T-helper 9 cell (primary cell): ENCODE measurements around the gene TBL1X.

ENCODE experiments used
- DNase-seq: peaks from one replicate; pipeline ENCODE4 v3.0.0-alpha.2; 2020

Gene TBL1X

DNA sequence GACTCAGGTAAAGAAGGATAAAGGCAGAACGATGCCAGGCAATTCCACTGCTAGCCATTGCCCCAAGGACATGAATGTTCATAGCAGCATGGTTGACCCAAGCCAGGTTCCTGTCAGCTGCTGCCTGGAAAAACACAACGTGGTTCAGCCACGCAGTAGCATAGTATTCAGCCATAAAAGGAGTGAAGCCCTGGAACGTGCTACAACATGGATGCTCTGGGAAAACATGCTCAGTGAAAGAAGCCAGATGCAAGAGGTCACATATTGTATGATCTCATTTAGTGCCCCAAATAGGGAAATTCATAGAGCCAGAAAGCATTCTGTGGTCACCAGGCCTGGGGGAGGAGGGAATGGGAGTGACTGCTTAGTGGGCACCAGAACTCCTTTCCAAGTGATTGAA, 170.9 kb downstream of the TBL1X start:
- DNase-seq: no peak

DNA sequence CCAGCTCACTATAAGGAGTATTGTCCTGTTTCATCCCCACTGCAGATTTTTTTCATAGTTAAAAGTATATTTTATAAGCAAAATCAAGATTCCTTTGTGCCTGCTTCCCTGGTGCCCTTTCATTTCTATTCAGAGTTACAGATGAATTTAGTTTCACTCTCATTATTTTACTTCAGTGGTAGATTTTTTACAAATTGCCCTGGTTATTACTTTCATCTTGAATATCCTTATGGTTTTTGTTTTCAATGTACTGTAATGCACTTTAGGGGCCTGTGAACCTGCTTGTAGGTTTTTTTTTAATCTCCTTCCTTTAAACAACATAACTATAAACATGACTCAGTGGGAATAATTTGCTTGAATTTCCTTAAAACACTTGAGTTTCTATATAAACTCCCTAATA, 174.0 kb downstream of the TBL1X start:
- no peak for DNase-seq

DNA sequence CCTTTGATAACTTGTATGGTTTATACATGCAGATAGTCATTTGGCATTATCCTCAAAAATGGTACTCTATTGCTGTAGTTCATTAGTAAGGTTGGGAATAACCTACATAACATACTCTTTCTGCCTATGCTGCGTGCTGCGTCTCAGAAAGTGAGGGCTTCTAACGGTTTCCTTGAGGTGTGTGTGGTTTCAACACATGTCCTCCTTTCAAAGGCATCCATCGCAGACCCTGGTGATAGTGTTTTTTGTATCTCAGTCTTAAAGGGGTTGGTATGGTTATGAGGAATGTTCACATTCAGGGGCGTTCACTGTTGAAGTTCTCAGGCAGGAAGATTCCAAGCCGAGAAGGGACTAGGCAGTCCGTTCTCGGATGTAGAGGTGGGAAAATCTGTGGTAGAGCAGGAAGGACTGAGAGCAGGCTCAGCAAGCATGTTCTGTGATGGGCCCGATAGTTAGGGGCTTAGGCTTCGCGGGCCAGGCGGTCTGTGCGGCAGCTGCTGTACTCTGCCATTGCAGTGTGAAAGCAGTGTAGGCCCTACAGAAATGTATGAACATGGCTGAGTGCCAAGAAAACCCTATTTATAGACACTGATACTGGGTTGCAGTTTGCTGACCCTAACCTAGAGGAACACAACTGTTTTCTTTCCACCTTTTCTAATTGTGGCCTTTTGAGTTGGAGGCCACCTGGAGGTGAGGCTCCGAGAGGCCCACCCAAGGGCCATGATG, 177.6 kb downstream of the TBL1X start:
- DNase-seq: no peak

DNA sequence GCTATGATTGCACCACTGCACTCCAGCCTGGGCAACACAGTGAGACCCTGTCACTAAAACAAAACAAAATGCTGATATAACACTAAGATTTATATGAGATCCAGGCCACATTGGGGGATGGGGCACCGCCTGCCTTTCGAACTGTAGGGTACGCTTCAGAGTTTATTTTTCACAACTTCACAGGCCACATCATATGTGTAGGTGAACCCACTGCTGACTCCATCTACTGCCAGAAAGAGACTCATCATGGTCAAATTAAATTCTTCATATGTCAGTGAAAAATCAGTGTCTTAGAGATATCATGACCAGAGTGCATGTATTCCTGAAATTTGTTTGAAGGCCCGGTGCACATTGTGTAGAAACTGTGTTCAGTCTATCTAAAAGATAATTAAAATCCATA, 178.9 kb downstream of the TBL1X start:
- no peak for DNase-seq

DNA sequence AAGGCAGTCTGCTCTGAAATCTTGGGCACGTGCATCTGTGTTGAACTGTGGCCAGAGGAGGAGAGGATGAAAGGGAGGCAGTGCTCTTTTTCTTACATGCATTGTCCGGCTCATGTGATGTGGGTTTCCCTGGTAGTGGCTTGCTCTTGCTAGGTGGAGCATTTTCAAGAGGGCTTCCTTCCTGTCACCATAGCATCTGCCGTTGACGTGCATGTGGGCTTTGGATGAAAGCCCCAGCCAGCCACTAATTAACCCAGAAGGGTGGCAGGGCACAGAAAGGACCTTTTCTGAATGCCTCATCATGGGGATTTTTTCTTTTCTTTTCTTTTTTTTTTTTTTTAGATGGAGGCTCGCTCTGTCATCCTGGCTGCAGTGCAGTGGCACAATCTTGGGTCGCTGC, 179.5 kb downstream of the TBL1X start:
- peak; percentile 6 for DNase-seq

DNA sequence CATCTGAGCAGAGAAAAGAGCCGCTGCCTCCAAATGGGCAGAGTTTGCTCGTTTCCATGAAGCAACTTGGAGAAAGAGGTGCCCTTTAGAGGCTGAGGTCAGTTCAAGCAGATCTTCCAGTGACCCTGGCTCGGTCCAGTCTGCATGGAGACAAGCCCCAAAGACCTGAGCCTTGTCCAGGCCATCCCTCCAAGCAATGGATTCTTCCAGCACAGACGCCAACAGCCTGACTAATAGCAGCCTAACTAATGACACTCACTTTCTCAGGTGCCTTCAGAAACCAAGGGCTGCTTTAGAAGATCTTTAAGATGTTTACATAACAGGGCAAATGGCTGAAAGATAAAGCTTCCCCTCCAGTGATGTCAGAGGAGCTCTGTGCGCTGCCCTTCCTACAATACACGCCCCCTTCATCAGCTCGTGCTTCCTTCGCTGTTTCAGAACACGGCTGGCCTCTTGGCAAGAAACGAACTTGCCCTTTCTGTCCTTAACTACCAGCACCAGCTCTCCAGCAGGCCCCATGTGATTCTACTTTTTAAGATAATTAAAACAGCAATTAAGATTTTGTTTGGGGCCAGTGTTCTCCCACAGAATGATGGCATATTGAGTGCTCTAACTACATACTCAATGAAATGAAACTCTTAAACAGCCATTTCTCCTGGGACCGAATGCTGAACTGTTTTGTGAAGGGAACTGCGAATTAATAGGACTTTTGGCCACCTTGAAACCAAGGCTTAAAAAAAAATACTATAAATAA, 181.8 kb downstream of the TBL1X start:
- DNase-seq: no peak

DNA sequence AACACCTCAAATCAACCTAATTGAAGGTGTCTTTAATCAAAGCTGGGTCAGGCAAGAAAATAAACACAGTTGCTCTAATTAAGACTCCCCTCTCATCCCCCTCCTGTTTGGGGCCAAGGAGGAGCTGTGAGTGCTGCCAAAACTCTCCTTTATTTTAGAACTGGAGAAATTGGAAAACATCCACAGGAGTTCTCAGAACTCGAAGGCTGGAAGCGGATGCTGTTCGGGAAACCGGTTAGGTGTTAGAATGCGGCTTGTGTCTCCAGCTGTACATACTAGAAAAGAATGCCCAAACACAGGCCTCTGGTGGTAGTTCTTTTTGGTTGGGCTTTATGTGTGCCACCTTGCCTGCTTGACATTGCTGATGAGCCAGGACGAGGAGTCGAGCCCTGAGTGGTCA, 182.6 kb downstream of the TBL1X start:
- DNase-seq: no peak

DNA sequence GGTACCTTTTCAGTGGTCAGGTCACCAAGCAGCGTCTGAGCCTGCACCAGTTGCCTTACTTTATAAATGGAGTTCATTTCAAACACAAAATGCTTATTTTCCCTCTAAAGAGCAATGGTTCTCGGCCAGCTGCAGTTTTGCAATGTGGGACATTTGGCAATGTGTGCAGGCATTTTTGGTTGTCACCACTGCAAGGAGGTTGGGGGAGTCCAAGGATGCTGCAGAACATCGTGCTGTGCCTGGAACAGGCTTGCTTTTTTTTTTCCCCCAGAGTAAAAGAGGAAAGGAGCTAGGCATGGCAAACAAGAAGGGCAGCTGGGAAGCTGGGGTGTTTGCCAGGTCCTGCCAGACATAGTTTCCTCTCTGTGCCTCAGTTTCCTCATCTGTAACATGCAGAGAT, 185.2 kb downstream of the TBL1X start:
- no peak for DNase-seq

DNA sequence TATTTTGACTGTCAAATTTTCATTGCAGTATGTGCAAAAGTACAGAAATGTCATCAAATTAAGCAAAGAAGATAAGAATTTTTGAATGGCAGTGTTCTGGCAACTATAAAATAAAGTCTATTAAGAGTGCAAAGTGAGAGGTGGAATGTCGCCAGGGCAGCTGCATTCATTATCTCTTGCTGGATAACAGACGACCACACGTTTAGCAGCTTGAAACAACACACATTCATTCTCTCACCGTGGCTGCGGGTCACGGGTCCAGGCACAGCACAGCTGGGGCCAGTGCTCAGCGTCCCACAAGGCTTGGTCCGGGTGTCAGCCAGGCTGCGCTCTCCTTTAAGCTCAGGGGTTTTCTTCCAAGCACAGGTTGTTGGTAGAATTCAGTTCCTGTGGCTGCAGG, 186.9 kb downstream of the TBL1X start:
- DNase-seq: no peak

DNA sequence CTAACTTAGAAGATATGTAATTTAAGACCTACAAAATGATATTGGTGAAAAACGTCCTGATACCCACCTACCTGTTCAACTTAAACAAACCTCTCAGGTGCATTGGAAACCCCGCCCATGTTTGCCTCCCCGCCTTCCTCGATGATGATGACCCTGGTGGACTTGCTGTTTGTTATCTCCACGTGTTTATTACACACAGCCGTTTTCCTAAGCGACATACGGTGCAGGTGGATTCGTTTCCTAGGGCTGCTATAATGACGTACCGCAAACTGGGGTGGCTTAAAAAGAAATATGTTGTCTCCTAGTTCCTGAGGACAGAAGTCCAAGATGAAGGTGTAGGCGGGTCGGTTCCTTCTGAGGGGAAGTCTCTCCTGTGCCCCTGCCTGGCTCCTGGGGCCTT, 190.1 kb downstream of the TBL1X start:
- DNase-seq: no peak

DNA sequence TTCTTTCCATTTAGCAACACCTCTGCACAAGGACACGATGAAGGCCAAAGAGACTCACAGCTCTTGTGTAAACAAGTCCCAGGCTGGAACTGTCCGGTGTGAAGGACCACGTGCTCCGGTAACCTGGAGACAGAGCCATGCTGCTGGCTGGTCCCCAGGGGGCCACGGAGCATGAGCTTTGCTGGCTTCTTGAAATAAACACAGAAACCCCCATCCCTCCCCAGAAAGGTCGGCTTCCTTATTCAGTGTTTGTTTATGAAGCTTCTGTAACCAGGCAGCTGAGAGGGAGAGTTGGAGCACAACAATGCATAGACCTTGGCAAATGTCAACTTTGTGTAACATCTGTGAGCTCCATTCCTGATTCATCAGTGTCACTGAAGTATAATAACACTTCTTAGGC, 191.4 kb downstream of the TBL1X start:
- DNase-seq: no peak

DNA sequence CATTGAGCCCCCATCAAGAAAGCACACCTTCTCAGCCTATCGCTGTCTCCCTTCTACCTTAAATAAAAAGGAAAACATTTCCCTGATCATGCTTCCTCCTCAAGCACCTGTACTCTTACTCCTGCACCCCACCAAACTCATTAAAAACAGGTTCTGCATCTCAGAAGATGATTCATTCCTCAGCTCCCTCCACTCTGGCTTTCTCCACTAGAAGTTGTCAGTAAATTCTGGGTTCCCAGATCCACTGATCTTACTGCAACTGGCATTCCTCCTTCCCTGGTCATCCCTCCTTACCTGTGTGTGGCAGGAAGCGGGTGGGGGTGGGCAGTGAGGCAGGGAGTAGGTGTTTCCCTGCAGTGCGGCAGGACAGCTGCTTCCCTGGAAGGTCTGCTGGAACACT, 192.0 kb downstream of the TBL1X start:
- DNase-seq: no peak

DNA sequence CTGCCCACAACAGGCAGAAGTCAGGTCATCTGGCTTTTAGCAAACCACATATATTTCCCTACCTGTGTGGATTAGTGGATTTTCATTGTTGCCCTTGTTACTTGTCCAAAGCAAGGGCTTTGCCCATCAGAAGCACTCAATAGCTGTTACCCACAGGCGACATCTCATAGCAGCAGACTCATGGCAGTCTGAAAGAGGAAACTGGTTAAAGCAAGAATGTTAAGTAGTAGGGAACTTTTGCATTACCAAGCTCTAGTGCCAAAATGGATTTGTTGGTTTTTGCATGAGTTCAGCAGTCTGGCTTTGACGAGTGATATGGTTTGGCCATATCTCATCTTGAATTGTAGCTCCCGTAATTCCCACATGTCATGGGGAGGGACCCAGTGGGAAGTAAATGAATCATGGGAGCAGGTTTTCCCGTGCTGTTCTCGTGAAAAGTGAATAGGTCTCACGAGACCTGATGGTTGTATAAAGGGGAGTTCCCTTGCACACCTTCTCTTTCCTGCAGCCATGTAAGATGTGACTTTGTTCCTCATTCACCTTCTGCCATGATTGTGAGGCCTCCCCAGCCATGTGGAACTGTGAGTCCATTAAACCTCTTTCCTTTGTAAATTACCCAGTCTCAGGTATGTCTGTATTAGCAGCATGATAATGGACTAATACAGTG, 192.9 kb downstream of the TBL1X start:
- no peak for DNase-seq

DNA sequence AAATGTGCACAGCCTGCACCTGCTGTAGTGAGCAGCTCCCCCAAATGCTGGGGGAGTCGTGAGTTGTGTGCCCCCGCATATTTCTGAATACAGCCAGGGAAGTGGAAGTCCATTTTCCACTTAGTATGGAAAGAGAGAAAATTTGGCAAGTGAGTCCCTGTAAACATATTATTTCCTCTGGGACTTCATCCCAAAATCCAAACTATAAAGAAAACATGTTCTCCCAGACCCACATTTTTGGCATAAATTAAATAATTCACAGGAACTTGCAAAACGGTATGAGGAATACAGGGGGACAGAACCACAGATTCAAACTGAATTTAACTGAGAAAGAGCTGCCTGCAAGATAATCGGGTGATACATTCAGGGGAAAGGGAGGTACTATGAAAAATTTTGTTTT, 193.6 kb downstream of the TBL1X start:
- DNase-seq: no peak

DNA sequence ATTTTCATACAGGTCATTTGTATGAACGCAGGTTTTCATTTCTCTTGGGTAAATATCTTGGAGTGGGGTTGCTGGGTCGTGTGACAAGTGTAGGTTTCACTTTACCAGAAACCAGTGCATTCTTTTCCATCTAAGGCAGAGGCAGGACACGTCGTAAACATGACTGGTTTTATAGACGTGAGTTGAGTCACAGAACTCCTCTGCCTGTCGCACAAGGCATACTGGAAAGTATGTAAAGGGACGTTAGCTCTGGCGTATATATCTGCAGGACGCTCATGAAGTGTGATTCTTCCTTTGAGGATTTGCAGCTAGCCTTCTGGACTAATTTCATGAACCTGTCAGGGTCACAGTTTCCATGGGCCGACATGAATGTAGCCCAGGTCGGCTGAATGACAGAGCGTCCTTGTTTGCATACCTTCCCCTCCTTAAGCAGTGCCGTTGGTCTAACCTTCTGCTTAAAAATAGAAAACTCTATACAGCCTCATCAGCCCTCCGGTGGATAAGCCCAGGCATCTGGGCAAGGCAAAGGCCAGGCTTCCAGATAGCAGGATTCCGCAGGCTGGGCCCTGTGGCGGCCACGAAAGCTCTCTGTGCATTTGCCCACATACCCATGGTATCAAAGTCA, 194.8 kb downstream of the TBL1X start:
- no peak for DNase-seq

DNA sequence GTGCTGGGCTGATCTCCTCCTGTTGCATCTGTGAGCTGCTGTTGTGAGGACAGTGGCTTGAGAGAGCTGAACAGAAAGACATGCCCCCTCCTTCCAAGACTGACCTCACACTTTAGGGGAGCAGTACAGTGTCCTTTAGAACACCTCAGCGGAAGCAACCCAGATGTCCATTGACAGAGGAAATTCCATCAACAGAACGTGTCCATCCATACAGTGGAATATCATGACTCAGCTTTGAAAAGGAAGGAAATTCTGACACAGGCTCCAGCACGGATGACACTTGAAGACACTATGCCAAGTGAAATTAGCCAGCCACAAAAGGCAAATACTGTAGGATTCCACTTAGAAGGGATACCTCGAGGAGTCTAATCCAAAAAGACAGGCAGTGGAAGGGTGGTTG, 197.3 kb downstream of the TBL1X start:
- DNase-seq: no peak

DNA sequence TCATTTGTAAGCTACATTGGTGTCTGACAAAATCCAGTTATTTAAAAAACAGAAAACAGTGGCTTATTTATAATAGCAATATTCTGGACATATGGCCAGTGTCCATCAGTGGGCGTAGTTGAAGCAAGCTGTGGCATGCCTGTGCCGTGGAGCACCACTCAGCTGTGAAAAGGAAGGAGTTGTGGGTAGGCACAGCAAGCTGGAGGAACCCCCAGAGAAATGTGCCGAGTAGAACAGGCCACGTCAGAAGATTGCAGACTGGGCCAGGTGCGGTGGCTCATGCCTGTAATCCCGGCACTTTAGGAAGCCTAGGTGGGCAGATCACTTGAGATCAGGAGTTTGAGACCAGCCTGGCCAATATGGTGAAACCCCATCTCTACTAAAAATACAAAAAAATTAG, 198.4 kb downstream of the TBL1X start:
- no peak for DNase-seq

DNA sequence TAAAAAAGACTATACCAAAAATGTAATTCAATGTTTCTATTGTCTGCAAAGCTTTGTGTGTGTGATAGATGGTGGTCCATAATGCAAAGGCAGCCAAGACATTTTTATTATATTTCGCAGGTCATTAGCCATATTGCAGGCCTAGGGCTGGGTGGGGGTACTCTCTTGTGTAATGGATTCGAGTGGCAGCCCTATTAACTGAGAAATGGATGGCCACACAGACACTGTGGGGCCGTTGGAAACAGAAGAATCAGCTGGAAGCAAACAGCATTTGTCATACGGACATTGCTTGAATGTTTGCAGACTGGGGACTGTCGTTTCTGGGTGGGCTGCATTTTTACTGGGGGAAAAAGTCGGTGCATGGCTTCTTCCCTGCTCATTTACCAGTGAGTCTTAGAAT, 199.4 kb downstream of the TBL1X start:
- DNase-seq: no peak

DNA sequence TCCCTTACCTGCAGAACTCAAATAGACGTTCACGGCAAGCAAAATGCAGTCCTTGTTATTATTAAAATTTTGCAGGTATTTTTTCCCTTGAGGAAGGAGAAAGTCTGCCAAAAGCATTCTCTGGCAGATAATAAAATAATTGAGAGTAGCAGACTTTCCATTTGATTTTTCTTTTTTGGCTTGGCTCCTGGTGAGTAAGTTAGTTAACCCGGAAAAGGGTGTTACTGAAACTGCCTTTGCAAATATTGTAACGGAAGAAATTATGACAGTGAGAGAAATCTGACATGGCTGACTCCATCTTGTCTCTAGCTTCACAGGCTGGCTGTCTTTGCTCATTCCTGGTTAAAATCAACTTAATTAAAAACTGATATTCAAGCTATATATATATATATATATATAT, 200.3 kb downstream of the TBL1X start:
- DNase-seq: no peak

DNA sequence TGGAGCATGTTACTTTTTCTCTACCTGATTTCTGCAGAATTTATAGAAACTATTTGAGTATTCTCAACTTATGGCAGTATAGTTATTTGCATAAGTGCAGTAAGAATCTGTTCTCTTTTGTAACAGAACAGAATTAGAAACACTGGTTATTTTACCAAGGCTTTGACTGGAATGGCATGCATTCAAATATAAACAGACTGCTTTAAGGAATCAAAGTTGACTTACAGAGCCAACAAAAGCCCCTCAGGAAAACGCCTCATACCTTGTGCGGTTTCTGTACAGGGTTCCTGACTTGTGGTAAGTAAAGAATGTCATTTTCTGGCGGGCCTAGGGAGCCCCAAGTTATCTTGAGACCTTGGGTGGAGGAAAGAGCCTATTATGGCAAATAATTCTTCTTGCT, 203.7 kb downstream of the TBL1X start:
- no peak for DNase-seq

DNA sequence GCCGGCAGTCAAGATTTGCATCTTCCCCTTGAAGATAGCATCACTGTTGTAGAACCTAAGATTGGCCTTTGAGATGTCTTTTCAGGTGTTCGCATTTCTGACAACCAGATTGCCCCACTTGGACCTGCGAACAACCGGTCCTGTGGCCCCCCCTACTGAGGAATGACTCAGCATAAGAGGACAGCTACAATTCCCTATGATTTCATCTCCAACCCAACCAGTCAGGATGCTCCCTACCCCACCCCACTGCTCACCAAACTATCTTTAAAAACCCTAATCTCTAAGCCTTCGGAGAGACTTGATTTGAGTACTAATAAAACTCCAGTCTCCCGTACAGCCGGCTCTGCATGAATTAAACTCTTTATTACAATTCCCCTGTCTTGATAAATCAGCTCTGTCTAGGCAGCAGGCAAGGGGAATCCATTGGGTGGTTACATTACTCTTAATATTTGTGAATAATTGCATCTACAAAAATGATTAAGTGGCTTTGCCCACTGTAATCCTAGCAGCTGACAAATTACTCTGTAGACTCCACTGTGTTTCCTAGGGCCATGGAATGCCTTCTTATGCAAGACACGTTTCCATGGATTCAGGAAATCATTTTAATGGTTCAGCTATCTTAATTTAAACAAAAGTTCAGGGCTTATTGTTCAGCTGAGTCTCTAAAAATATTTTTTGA, 205.4 kb downstream of the TBL1X start:
- no peak for DNase-seq

DNA sequence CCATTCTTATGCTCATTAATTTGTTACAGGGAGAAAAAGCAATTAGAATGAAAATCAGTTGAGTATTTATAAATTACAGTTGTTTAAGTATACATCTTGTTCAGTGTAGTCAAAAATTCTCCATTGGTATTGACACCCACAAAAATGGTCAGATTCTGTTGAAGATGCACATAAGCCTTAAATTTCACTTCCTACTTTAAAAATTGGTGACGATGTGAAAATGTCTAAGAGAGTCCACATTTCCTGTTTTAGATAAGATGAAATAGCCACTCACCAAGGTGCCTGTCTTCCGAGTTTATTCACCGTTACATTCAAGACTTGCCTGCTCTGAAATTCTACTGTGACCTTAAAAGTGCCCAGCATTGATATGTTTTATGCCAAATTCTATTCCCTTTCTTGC, 207.1 kb downstream of the TBL1X start:
- DNase-seq: no peak

DNA sequence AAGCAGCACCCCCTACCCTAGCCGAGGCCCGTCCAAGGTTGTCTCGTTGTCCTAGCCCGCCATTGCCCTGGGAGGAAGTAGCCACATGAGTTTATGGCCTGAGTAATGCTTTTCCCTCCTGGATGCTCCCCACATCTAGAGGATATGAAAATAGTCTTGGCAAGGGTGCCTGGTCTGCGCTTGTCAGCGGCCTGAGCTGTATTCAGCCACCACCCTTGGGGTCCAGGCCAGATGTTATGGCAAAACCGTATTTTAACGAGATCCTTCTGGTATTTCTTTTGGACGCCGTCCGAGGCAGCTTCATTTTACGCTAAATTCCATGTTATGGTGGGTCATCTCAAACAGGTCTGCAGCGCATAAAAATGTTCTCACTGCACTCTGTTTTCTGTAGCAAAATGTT, 211.4 kb downstream of the TBL1X start:
- DNase-seq: no peak
